Prostate gland (tissue), 2 donors: ENCODE results near the gene ZNF184. TPM values are rescaled to one million over a fixed set of nuclear protein-coding genes. Genes with fewer than 3 reads are reported as not detected.

ENCODE experiments used
- DNase-seq: peaks from one replicate; pipeline ENCODE4 v3.0.0-alpha.2; 2019; ENCODE audit warnings: low spot score
- H3K27ac ChIP-seq, 2 donors: fragments of 200-600 bp; sonication (generic); 2 replicates each; pipeline ENCODE4 v1.5.1; 2017 to 2019
- H3K27me3 ChIP-seq: fragments of 200-600 bp; sonication (generic); replicated peaks from 2 replicates; pipeline ENCODE4 v1.5.1; 2019; ENCODE audit not compliant: insufficient read depth
- H3K36me3 ChIP-seq, 2 donors: fragments of 200-600 bp; sonication (generic); 1 replicate in 1 of 2; 2 replicates in 1 of 2; pipeline versions ENCODE4 v1.5.1 to v1.8.1; 2017 to 2019
- H3K4me1 ChIP-seq: fragments of 200-600 bp; sonication (generic); replicated peaks from 2 replicates; pipeline ENCODE4 v1.5.1; 2019
- H3K4me3 ChIP-seq, 2 donors: fragments of 200-600 bp; sonication (generic); 2 replicates each; pipeline ENCODE4 v1.5.1; 2017 to 2019
- H3K9me3 ChIP-seq: fragments of 200-600 bp; sonication (generic); 2 replicates; pipeline ENCODE4 v1.5.1; 2017
- CTCF ChIP-seq, 4 experiments: fragments of 200-600 bp in 2 of 4; fragments of 450-650 bp in 2 of 4; sonication (generic) in 2 of 4; IDR thresholded peaks; 1 replicate in 3 of 4; 2 replicates in 1 of 4; pipeline ENCODE4 v1.5.1; 2016 to 2019; ENCODE audit warnings: antibody characterized with exemption in 4 of 4, mild to moderate bottlenecking in 2 of 4, moderate library complexity in 2 of 4
- POLR2A ChIP-seq: fragments of 450-650 bp; IDR thresholded peaks from one replicate; pipeline ENCODE4 v1.6.1; 2016; ENCODE audit warnings: antibody characterized with exemption, mild to moderate bottlenecking
- POLR2AphosphoS5 ChIP-seq: sonication (generic); formaldehyde crosslinking; IDR thresholded peaks from one replicate; pipeline ENCODE4 v1.6.1; 2017; ENCODE audit warnings: antibody characterized with exemption
- WGBS: methylation state at CpG from one replicate; pipeline ENCODE4 v1.1.5; 2018; 5-methylcytosine and 5-hydroxymethylcytosine counted together
- intact Hi-C: fragments of 100-400 bp; cut with DNase I; formaldehyde crosslinking; loops from one replicate; pipeline ENCODE4 v1.14.2; 2022
- total RNA-seq, 2 donors: library from RNA; depleted of rRNA; stranded (reverse); fragments of >200 nt; gene quantifications; one replicate each; pipeline ENCODE4 v1.1.0, GENCODE V29; 2016

ZNF184 gene
- total RNA-seq, 2 donors from 2014 or later: 6.2 to 8.2 TPM

DNA sequence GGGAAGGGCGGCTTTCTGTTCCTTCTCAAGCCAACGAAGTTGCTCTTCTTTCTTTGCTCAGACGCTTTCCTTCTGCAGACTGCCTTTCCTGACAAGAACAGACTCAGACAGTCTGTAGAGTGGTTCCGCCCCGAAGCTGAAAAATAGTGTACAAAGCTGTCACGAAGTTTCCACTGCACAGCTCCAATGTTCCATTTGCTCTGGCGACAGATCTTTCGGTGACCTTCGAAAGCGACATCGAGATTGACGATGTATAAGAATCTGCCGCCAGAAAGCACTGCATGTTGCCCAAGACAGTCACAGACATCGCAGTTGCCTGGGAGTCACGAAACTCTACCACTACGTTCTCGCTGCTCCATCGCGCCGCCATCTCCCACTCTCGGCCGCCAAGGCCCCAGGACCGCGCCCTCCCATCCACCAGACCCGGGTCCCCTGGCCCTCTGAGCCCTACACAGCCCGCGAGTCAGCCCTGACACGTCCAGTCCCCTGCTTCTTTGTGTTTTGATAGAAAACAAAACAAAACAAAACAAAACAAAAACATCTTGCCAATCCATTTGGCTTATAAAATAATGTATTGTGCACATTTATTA, 42.1 kb upstream of the ZNF184 start:
- Histone ChIP-seq H3K4me1 (no peaks in the 10 kb centered on the region), H3K4me3 (no peak overlapping the region), H3K9me3 (no peaks in the 10 kb centered on the region), H3K27me3 (peaks cover 3% of the 10 kb centered on the region), H3K36me3 (no peaks in the 10 kb centered on the region), H3K27ac (no peak overlapping the region)
- DNase-seq: no peak
- intact Hi-C loops: loop anchor here (5.0 kb wide), 2 partner anchors 43 to 338 kb away; partner anchors contain the start of gene ZNF184
- TF ChIP-seq POLR2AphosphoS5: no peak
- TF ChIP-seq POLR2A: no peak
- TF ChIP-seq CTCF (IDR thresholded peaks at IDR 0.05): no peak
- 29% methylated on average over 28 of the region's 28 CpGs for whole genome bisulfite sequencing

DNA sequence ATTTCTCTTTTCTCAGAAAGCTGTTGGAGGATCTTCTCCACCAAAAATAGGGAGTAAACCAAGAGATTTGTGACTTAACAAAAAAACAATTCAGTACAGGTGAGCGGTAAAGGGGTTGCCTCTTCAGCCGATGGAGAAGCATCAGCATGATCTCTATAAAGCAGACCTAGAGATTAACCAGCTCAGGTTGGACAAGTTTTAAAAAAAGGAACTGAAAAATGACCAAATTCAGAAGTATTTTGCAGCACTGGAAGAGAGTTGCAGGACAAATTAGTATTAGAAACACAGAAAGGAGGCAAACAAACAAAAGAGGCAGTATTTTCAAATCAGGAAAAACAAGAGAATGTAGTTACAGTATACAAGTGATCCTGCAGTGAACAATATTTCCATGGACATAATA, 39.6 kb upstream of the ZNF184 start:
- DNase-seq: no peak
- Histone ChIP-seq H3K36me3 (no peaks in the 10 kb centered on the region), H3K27ac (no peak overlapping the region), H3K27me3 (peaks cover 3% of the 10 kb centered on the region), H3K9me3 (no peaks in the 10 kb centered on the region), H3K4me3 (no peak overlapping the region), H3K4me1 (no peaks in the 10 kb centered on the region)
- intact Hi-C loops: no loop called here
- TF ChIP-seq POLR2AphosphoS5 (no peak), CTCF (IDR thresholded peaks at IDR 0.05) (no peak), POLR2A (no peak)
- 76% methylated on average over 2 of the region's 2 CpGs for WGBS

DNA sequence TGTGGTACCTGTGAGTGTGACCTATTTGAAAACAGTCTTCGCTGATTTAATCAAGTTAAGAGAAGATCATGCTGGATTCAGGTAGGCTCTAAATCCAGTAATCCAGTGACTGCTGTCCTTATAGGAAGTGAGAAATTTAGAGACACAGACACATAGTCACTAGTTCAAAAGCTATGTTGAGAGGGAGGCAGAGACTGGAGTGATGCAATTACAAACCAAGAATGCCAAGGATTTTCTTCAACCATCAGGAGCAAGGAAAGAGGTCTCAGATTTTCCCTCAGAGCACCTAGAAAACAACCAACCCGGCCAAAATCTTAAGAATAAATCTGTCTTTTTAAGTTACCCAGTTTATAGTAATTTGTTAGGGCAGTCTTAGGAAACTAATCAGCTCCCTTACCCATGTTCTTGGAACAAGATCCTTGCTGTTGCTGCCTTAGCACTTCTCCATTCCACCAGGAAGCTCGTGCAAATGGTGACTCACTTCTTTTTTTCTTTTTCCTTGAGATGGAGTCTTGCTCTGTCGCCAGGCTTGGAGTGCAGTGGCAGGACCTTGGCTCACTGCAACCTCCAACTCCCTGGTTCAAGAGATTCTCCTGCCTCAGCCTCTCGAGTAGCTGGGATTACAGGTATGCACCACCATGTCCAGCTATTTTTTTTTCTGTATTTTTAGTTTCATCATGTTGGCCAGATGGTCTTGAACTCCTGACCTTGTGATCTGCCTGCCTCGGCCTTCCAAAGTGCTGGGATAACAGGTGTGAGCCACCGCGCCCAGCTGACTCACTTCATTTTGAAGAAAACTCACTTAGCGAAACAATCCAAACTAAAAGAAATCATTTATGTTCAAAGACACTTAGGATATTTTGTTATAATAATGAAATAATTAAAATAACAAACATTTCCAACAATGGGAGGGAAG, 34.4 kb upstream of the ZNF184 start:
- WGBS: 82% methylated on average over 9 of the region's 9 CpGs
- no peak for TF ChIP-seq CTCF (IDR thresholded peaks at IDR 0.05)
- no peak for TF ChIP-seq POLR2A
- TF ChIP-seq POLR2AphosphoS5: no peak

GRCh38 chr6:27505209-27506027, 32.5 kb upstream of the ZNF184 start:
- H3K27me3 ChIP-seq: no peaks in the 10 kb centered on the region
- TF ChIP-seq CTCF (IDR thresholded peaks at IDR 0.05) (no peak), POLR2A (no peak)
- 30% methylated on average over 20 of the region's 20 CpGs for WGBS
- H3K4me3 ChIP-seq: no peak overlapping the region
- intact Hi-C loops: no loop called here
- H3K9me3 ChIP-seq: no peaks in the 10 kb centered on the region
- H3K36me3 ChIP-seq: no peaks in the 10 kb centered on the region
- no peak overlapping the region for H3K27ac ChIP-seq
- peak; percentile 28 for DNase-seq
- no peaks in the 10 kb centered on the region for H3K4me1 ChIP-seq

More for the DNA sequence above, 34.4 kb upstream of the ZNF184 start:
- intact Hi-C loops: no loop called here
- Histone ChIP-seq H3K4me3 (no peak overlapping the region), H3K9me3 (no peaks in the 10 kb centered on the region), H3K27me3 (peaks cover 1% of the 10 kb centered on the region), H3K4me1 (no peaks in the 10 kb centered on the region), H3K27ac (no peak overlapping the region), H3K36me3 (no peaks in the 10 kb centered on the region)
- DNase-seq: no peak
